H1 (cell line): ENCODE measurements around the gene ARHGAP10. TPM values are rescaled to one million over a fixed set of nuclear protein-coding genes. Genes with fewer than 3 reads are reported as not detected.

Experiments
- CHD2 ChIP-seq: IDR thresholded peaks from 2 replicates; pipeline ENCODE4 v1.6.1; 2012; ENCODE audit warnings: low read length, improper control_type of control experiment
- KDM4A ChIP-seq: IDR thresholded peaks from one replicate; pipeline ENCODE4 v1.7.1; 2012; ENCODE audit warnings: low read depth, mild to moderate bottlenecking, moderate library complexity, low read length, inconsistent platforms; ENCODE audit not compliant: severe bottlenecking
- RBBP5 ChIP-seq: IDR thresholded peaks from 2 replicates; pipeline ENCODE4 v1.7.1; 2012; ENCODE audit warnings: low read depth, mild to moderate bottlenecking, inconsistent platforms, low read length, moderate library complexity, borderline replicate concordance
- RNF2 ChIP-seq: fragments of 200-900, 300-1000 bp; sonication (generic); IDR thresholded peaks from 2 replicates; pipeline ENCODE4 v1.7.1; 2016; ENCODE audit warnings: borderline replicate concordance, low read depth, mild to moderate bottlenecking, antibody characterized with exemption, low read length; ENCODE audit not compliant: poor library complexity, severe bottlenecking; ENCODE audit errors: missing control alignments
- SAP30 ChIP-seq: fragments of 300-600 bp; sonication (generic); IDR thresholded peaks from 2 replicates; pipeline ENCODE4 v1.7.1; 2012; ENCODE audit warnings: low read length, moderate library complexity, mild to moderate bottlenecking, inconsistent platforms; ENCODE audit not compliant: insufficient read depth, insufficient replicate concordance
- SP4 ChIP-seq: IDR thresholded peaks from 2 replicates; pipeline ENCODE4 v1.6.1; 2012; ENCODE audit warnings: low read length, inconsistent platforms
- polyA plus RNA-seq, 7 experiments: library from polyadenylated mRNA; depleted of rRNA in 3 of 7; stranded (reverse) in 5 of 7; unstranded in 2 of 7; fragments of >200 nt in 5 of 7; fragments of 200-250 nt in 2 of 7; gene quantifications; 1 replicate in 5 of 7; 2 replicates in 1 of 7; 4 replicates in 1 of 7; pipeline versions ENCODE4 v1.2.1 to v1.2.3, GENCODE V29; 2011 to 2013; ENCODE audit warnings: missing spikeins in 2 of 7, mixed read lengths in 2 of 7
- total RNA-seq: library from RNA; stranded (reverse); fragmentation: NEBNext Ultra II Directional; extraction: Animal tissue kit (Norgen Biotek cat#: 25700); gene quantifications from 2 replicates; pipeline ENCODE4 v1.2.1, GENCODE V29; 2021
- TF ChIP-seq, protein P1 (sequence below): IDR thresholded peaks from 2 replicates; pipeline ENCODE4 v1.6.1; 2012; ENCODE audit warnings: inconsistent platforms

The ARHGAP10 gene
- total and polyA plus RNA-seq, 2 of the 8 experiments (the other 6 are each of a cell fraction or from before 2014, with no cell fraction given) = 3.7 to 6.1 TPM

DNA sequence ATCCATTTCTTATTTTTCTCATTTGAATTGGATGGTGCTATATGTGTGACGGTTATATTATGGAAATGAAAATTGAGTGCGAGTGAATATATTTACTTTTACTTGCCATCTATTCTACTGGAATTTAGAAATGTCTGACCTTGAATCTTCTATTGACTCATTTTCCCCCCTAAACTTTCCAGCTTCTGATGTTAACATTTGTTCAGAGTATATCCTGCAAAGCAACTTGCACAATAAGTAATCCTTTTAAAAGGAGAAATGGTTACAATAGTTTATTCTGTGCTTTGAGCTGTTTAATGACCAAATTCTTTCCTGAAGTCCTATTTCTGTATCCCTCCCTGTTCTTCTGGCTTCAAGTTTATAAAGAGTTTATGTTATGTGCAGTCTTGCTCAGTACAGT is 116.7 kb downstream of the ARHGAP10 start (continued):
- TF ChIP-seq SAP30 (no peak), RNF2 (no peak), CHD2 (no peak), RBBP5 (no peak), SP4 (no peak), KDM4A (no peak)
- TF ChIP-seq, protein P1, sequence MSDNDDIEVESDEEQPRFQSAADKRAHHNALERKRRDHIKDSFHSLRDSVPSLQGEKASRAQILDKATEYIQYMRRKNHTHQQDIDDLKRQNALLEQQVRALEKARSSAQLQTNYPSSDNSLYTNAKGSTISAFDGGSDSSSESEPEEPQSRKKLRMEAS = no peak
- TF ChIP-seq, all 59 proteins: peak for 0
